ENCODE measurements around the gene SPACA7. TPM values are rescaled to one million over a fixed set of nuclear protein-coding genes. Genes with fewer than 3 reads are reported as not detected.

SPACA7 gene, protein sequence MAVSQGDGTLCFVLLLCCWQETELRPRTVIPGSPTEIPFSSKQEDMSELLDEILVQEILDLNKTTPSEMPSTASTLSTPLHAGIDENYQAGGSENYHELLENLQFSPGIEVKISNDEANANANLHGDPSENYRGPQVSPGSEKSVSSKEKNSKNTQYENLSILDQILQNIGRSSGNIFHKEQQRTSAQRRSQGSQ
- total RNA-seq = not detected in 2 replicates

DNA sequence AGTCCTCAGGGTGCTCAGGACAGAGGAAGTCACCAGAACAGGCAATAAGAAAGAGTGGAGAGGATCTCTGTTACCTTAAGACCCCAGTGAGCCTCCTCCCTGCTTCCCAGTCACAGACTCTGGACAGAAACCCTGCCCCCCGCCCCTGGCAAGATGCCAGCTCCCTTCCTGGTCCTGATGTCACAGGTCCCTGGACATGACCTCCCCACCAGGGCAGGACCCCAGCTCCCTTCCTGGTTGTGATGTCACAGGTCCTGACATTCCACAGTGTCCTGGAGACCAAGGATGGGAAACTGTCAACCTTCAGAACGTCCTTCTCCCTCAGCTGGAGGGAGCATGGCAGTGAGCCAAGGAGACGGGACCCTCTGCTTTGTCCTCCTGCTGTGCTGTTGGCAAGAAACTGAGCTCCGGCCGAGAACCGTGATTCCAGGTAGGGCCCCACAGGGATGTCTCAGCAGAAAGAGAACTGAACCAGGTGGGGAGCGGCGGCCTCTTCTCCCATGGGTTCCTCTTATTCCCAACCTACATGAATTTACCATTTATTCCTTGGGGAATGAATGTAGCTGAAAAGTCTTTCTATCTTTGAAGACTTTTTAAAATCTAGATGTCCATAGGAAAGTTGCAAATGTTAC is at the start of gene SPACA7:
Gene SPACA7 (plus strand): TSS at position 306 of the 632 bp plus-strand sequence. CDS start 31 bp downstream, at position 337.

Other genes with a start within 250 kb of the SPACA7 start
- 11.7 and 14.7 TPM in 2 replicates for gene TUBGCP3, start 211.8 kb downstream of the SPACA7 start, total RNA-seq